Testis (tissue), 3 donors: ENCODE results near the gene RET. TPM values are rescaled to one million over a fixed set of nuclear protein-coding genes. Genes with fewer than 3 reads are reported as not detected.

Experiments
- DNase-seq: peaks from one replicate; pipeline ENCODE4 v3.0.0-alpha.2; 2019
- H3K27ac ChIP-seq, 2 donors: fragments of 200-600 bp; sonication (generic); one replicate each; pipeline ENCODE4 v1.5.1; 2019
- H3K27me3 ChIP-seq: fragments of 200-600 bp; sonication (generic); one replicate; pipeline ENCODE4 v1.5.1; 2019
- H3K36me3 ChIP-seq: fragments of 200-600 bp; sonication (generic); one replicate; pipeline ENCODE4 v1.5.1; 2017; ENCODE audit warnings: low read depth; ENCODE audit errors: missing control alignments
- H3K4me1 ChIP-seq: fragments of 200-600 bp; sonication (generic); one replicate; pipeline ENCODE4 v1.5.1; 2019
- H3K4me3 ChIP-seq, 2 donors: fragments of 200-600 bp; sonication (generic); one replicate each; pipeline ENCODE4 v1.5.1; 2017 to 2019
- H3K9me3 ChIP-seq: fragments of 200-600 bp; sonication (generic); one replicate; pipeline ENCODE4 v1.5.1; 2017
- CTCF ChIP-seq, 3 experiments: fragments of 450-650 bp in 2 of 3; fragments of 200-600 bp in 1 of 3; sonication (generic) in 1 of 3; IDR thresholded peaks; one replicate each; pipeline ENCODE4 v1.5.1; 2016 to 2019; ENCODE audit warnings: antibody characterized with exemption in 3 of 3, mild to moderate bottlenecking in 2 of 3, moderate library complexity in 1 of 3
- POLR2A ChIP-seq: fragments of 450-650 bp; IDR thresholded peaks from one replicate; pipeline ENCODE4 v1.6.1; 2017; ENCODE audit warnings: antibody characterized with exemption, mild to moderate bottlenecking, moderate library complexity
- WGBS, 2 donors: methylation state at CpG; one replicate each; pipeline ENCODE4 v1.1.5; 2018; 5-methylcytosine and 5-hydroxymethylcytosine counted together
- intact Hi-C: fragments of 100-400 bp; cut with DNase I; formaldehyde crosslinking; loops from one replicate; pipeline ENCODE4 v1.15.1; 2023; ENCODE audit warnings: low total_unique reads
- polyA plus RNA-seq: library from polyadenylated mRNA; stranded (reverse); fragments of 350-450 nt; fragmentation: Illumina TruSeq; extraction: RNeasy Lipid Tissue Mini Kit (QIAGEN cat#74804); gene quantifications from one replicate; pipeline ENCODE4 v1.2.3, GENCODE V29; 2014; ENCODE audit warnings: low read depth, low replicate concordance; ENCODE audit not compliant: insufficient read depth
- total RNA-seq, 2 donors: library from RNA; depleted of rRNA; stranded (reverse); fragments of >200 nt; gene quantifications; one replicate each; pipeline ENCODE4 v1.2.3, GENCODE V29; 2016

RET gene
- total and polyA plus RNA-seq, 3 donors from 2014 or later: 5.1 to 9.5 (median 7.3) TPM

- WGBS, 2 donors: 85 to 96% methylated on average over 3 to 4 of the region's 5 CpGs
- no peak for DNase-seq
- Histone ChIP-seq H3K4me1 (no peaks in the 10 kb centered on the region), H3K36me3 (no peaks in the 10 kb centered on the region), H3K9me3 (no peaks in the 10 kb centered on the region), H3K27ac (no peak overlapping the region), H3K4me3 (no peak overlapping the region), H3K27me3 (no peaks in the 10 kb centered on the region)
- intact Hi-C loops: no loop called here
- TF ChIP-seq POLR2A (no peak), CTCF (IDR thresholded peaks at IDR 0.05) (no peak)
Measured at GRCh38 chr10:43048301-43049051, 28.4 kb upstream of the RET start.

DNA sequence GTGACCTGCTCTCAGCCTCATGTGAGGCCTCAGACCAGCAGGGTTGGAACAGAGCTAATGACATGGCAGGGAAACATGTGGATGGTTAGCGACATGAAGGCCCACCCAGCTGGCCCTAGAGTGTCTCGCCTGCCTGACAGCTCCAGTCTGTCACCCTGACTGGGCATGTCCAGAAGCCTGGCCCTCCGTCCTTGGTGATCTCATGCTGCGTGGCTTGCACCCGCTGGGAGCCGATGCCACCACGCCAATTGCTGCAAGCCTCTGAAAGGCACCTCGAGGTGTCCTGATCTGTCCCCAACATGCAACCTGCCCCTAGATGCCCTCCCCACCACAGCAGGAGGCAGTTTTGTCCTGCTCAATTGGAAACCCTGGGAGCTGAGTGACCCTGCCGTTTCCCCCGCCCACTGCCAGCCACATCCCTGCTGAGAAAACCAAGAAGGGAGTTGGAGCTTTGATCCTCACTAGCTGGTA, 27.8 kb upstream of the RET start:
- TF ChIP-seq CTCF (IDR thresholded peaks at IDR 0.05) (no peak), POLR2A (no peak)
- no peak overlapping the region for H3K4me3 ChIP-seq
- no peaks in the 10 kb centered on the region for H3K27me3 ChIP-seq
- no peaks in the 10 kb centered on the region for H3K36me3 ChIP-seq
- no peak for DNase-seq
- H3K27ac ChIP-seq: no peak overlapping the region
- 88% methylated on average over 10 of the region's 10 CpGs; no CpG with 5 or more reads in 1 of the 2 donors for WGBS, 2 donors
- intact Hi-C loops: no loop called here
- H3K4me1 ChIP-seq: no peaks in the 10 kb centered on the region
- H3K9me3 ChIP-seq: no peaks in the 10 kb centered on the region

DNA sequence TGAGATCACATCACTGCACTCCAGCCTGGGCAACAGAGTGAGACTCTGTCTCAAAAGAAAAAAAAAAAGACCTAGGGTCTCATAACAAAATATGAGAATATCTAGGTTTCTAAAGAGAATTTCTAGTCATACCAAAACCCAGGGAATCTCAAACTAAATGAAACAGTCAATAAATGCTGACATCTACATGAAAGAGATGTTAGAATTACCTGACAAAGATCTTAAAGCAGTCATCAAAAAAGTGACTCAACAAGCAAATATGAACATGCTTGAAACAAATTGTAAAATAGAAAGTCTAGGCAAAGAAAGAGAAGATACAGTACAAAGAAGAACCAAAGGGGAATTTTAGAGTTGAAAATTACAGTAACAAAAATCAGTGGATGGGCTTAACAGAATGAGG, 26.9 kb upstream of the RET start:
- no peak overlapping the region for H3K4me3 ChIP-seq
- no peak overlapping the region for H3K27ac ChIP-seq
- intact Hi-C loops: no loop called here
- no peaks in the 10 kb centered on the region for H3K27me3 ChIP-seq
- no peaks in the 10 kb centered on the region for H3K36me3 ChIP-seq
- TF ChIP-seq CTCF (IDR thresholded peaks at IDR 0.05) (no peak), POLR2A (no peak)
- no peak for DNase-seq
- no peaks in the 10 kb centered on the region for H3K4me1 ChIP-seq
- H3K9me3 ChIP-seq: no peaks in the 10 kb centered on the region

GRCh38 chr10:43053825-43054224, 23.0 kb upstream of the RET start:
- no peaks in the 10 kb centered on the region for H3K27me3 ChIP-seq
- H3K4me1 ChIP-seq: no peaks in the 10 kb centered on the region
- WGBS, 2 donors: 72 to 73% methylated on average over 8 of the region's 8 CpGs
- intact Hi-C loops: no loop called here
- H3K4me3 ChIP-seq: no peak overlapping the region
- H3K9me3 ChIP-seq: no peaks in the 10 kb centered on the region
- no peak for TF ChIP-seq CTCF (IDR thresholded peaks at IDR 0.05)
- TF ChIP-seq POLR2A: no peak
- H3K27ac ChIP-seq: no peak overlapping the region
- no peaks in the 10 kb centered on the region for H3K36me3 ChIP-seq
- no peak for DNase-seq

DNA sequence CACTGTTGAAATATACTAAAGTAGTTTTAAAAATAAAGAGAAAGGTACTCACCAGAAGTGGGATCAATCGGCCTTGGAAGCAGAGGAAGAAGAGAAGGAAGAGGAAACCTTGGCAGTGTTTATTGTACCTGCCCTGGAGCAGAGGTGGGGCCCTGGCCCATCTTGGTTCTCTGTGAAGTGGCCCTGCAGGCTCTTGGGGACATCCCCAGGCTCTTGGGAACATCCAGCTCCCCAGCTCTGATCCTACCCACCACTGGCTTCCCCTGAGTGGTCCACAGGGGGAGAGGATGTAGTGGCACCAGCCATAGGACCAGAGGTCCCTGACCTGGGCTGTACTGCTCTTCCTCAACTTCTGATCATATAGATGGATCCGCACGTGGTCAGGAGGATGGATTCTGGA, 22.3 kb upstream of the RET start:
- H3K27me3 ChIP-seq: no peaks in the 10 kb centered on the region
- no peaks in the 10 kb centered on the region for H3K9me3 ChIP-seq
- H3K36me3 ChIP-seq: no peaks in the 10 kb centered on the region
- no peak for DNase-seq
- intact Hi-C loops: no loop called here
- 81 to 89% methylated on average over 3 of the region's 3 CpGs for WGBS, 2 donors
- H3K4me1 ChIP-seq: no peaks in the 10 kb centered on the region
- H3K27ac ChIP-seq: no peak overlapping the region
- no peak overlapping the region for H3K4me3 ChIP-seq
- TF ChIP-seq POLR2A: no peak
- TF ChIP-seq CTCF (IDR thresholded peaks at IDR 0.05): no peak
